GM23338 (cell line): ENCODE data around the gene TMEM44. TPM values are rescaled to one million over a fixed set of nuclear protein-coding genes. Genes with fewer than 3 reads are reported as not detected.
"Not testable (repeated sequence)": the region's sequence is repeated elsewhere in the genome, so short reads cannot be mapped to it uniquely, and the experiment has no call there.

Source experiments
- ATAC-seq: fragments of 200-7000 bp; cut with Tn5 transposase; 3 replicates; pipeline ENCODE4 v1.9.1; 2020
- DNase-seq: peaks from one replicate; pipeline ENCODE4 v3.0.0-alpha.2; 2015; ENCODE audit warnings: low spot score
- H2AFZ ChIP-seq: fragments of 200-600 bp; sonication (generic); 2 replicates; pipeline ENCODE4 v1.8.0; 2016; ENCODE audit warnings: antibody characterized with exemption, mild to moderate bottlenecking, moderate library complexity
- H3F3A ChIP-seq: fragments of 200-600 bp; sonication (generic); replicated peaks from 2 replicates; pipeline ENCODE4 v1.8.0; 2017; ENCODE audit warnings: antibody characterized with exemption, mixed run types, low read depth
- H3K27ac ChIP-seq: fragments of 200-600 bp; sonication (generic); 2 replicates; pipeline ENCODE4 v1.6.1; 2016; ENCODE audit warnings: low read depth
- H3K27me3 ChIP-seq: fragments of 200-600 bp; sonication (generic); 2 replicates; pipeline ENCODE4 v1.8.0; 2016; ENCODE audit warnings: mild to moderate bottlenecking, mixed run types, moderate library complexity; ENCODE audit not compliant: insufficient read depth
- H3K36me3 ChIP-seq: fragments of 200-600 bp; sonication (generic); 2 replicates; pipeline ENCODE4 v1.8.0; 2016; ENCODE audit warnings: mild to moderate bottlenecking; ENCODE audit not compliant: insufficient read depth
- H3K4me1 ChIP-seq: fragments of 200-600 bp; sonication (generic); 2 replicates; pipeline ENCODE4 v1.8.0; 2016; ENCODE audit warnings: mild to moderate bottlenecking, moderate library complexity; ENCODE audit not compliant: insufficient read depth
- H3K4me2 ChIP-seq: fragments of 200-600 bp; sonication (generic); 2 replicates; pipeline ENCODE4 v1.7.1; 2017; ENCODE audit warnings: mixed run types
- H3K4me3 ChIP-seq: fragments of 200-600 bp; sonication (generic); 2 replicates; pipeline ENCODE4 v1.6.1; 2016; ENCODE audit warnings: mixed run types
- H3K79me2 ChIP-seq: fragments of 200-600 bp; sonication (generic); replicated peaks from 2 replicates; pipeline ENCODE4 v1.8.0; 2017; ENCODE audit warnings: mild to moderate bottlenecking; ENCODE audit not compliant: insufficient read depth
- H3K9me2 ChIP-seq: fragments of 200-600 bp; sonication (generic); 2 replicates; pipeline ENCODE4 v1.8.0; 2017; ENCODE audit not compliant: insufficient read depth
- H4K20me1 ChIP-seq: fragments of 200-600 bp; sonication (generic); replicated peaks from 2 replicates; pipeline ENCODE4 v1.8.0; 2017; ENCODE audit warnings: mild to moderate bottlenecking; ENCODE audit not compliant: insufficient read depth
- H3K27ac Mint-ChIP-seq: 2 replicates; pipeline ENCODE4 v1.8.0; 2020; ENCODE audit warnings: inconsistent platforms, mild to moderate bottlenecking, moderate library complexity, mixed read lengths
- H3K27me3 Mint-ChIP-seq: 3 replicates; pipeline ENCODE4 v1.8.0; 2022; ENCODE audit warnings: low read depth, mild to moderate bottlenecking, moderate library complexity, mixed read lengths, inconsistent platforms; ENCODE audit not compliant: insufficient read depth, poor library complexity
- H3K36me3 Mint-ChIP-seq: 3 replicates; pipeline ENCODE4 v1.8.0; 2021; ENCODE audit warnings: low read depth, mild to moderate bottlenecking, inconsistent platforms, moderate library complexity, mixed read lengths
- H3K4me1 Mint-ChIP-seq: 3 replicates; pipeline ENCODE4 v1.8.0; 2020; ENCODE audit warnings: mild to moderate bottlenecking, inconsistent platforms, mixed read lengths
- H3K4me3 Mint-ChIP-seq: 3 replicates; pipeline ENCODE4 v1.8.0; 2021; ENCODE audit warnings: moderate library complexity, mild to moderate bottlenecking, inconsistent platforms, mixed read lengths
- H3K9me3 Mint-ChIP-seq: 3 replicates; pipeline ENCODE4 v1.8.0; 2020; ENCODE audit warnings: moderate library complexity, mild to moderate bottlenecking, inconsistent platforms, mixed read lengths
- CREB1 ChIP-seq: fragments of 250-450 bp; sonication (Bioruptor Pico); IDR thresholded peaks from 2 replicates; pipeline ENCODE4 v1.5.0; 2020; ENCODE audit warnings: low read depth, mild to moderate bottlenecking, moderate library complexity
- EZH2phosphoT487 ChIP-seq: fragments of 200-600 bp; sonication (generic); IDR thresholded peaks from one replicate; pipeline ENCODE4 v1.8.1; 2018; ENCODE audit warnings: antibody characterized with exemption; ENCODE audit not compliant: unreplicated experiment
- JUNB ChIP-seq: IDR thresholded peaks from one replicate; pipeline ENCODE4 v1.6.1; 2016; ENCODE audit warnings: antibody characterized with exemption; ENCODE audit not compliant: unreplicated experiment
- NANOG ChIP-seq: IDR thresholded peaks from 2 replicates; pipeline ENCODE4 v1.6.1; 2016; ENCODE audit warnings: antibody characterized with exemption, borderline replicate concordance
- POLR2AphosphoS5 ChIP-seq: IDR thresholded peaks from 2 replicates; pipeline ENCODE4 v1.6.1; 2016; ENCODE audit warnings: antibody characterized with exemption, low read depth
- STAT1 ChIP-seq: IDR thresholded peaks from one replicate; pipeline ENCODE4 v1.6.1; 2016; ENCODE audit warnings: antibody characterized with exemption; ENCODE audit not compliant: unreplicated experiment
- ZNF114 ChIP-seq: fragments of 250-450 bp; sonication (Bioruptor Pico); IDR thresholded peaks from 2 replicates; pipeline ENCODE4 v1.5.0; 2020; ENCODE audit warnings: mild to moderate bottlenecking, moderate library complexity
- polyA plus RNA-seq: library from polyadenylated mRNA; unstranded; fragments of >200 nt; fragmentation: Nextera tagmentation; extraction: Ambion mirVana; gene quantifications from 2 replicates; pipeline ENCODE4 v1.2.1, GENCODE V29; 2016
- total RNA-seq: library from RNA; depleted of rRNA; stranded (reverse); fragments of >200 nt; shearing (Covaris generic); gene quantifications from 2 replicates; pipeline ENCODE4 v1.2.3, GENCODE V29; 2014
- TF ChIP-seq, protein P1 (sequence below), 2 experiments: fragments of 200-600 bp in 1 of 2; sonication (generic) in 1 of 2; conservative IDR thresholded peaks; 2 replicates each; pipeline versions ENCODE4 v1.5.1 to v1.6.1; 2016 to 2017; ENCODE audit warnings: antibody characterized with exemption in 2 of 2, low read depth in 2 of 2, mild to moderate bottlenecking in 2 of 2, moderate library complexity in 1 of 2
- TF ChIP-seq, protein P2 (sequence below): IDR thresholded peaks from 2 replicates; pipeline ENCODE4 v1.6.1; 2016; ENCODE audit warnings: antibody characterized with exemption
- TF ChIP-seq, protein P3 (sequence below): IDR thresholded peaks from one replicate; pipeline ENCODE4 v1.6.1; 2018; ENCODE audit warnings: antibody characterized with exemption; ENCODE audit not compliant: unreplicated experiment

Gene TMEM44
- total and polyA plus RNA-seq, 2 experiments from 2014 or later: 10.0 to 10.5 TPM

DNA sequence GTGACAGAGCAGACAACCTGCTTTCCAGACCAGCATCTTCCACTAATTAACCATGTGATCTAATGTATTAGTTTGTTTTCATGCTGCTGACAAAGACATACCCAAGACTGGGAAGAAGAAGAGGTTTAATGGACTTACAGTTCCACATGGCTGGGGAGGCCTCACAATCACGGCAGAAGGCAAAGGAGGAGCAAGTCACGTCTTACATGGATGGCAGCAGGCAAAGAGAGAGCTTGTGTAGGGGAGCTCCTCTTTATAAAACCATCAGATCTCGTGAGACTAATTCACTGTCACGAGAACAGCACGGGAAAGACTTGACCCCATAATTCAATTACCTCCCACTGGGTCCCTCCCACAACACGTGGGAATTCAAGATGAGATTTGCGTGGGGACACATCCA, 27.9 kb downstream of the TMEM44 start:
- not testable (repeated sequence) for H3K4me3 ChIP-seq, H3K27me3 Mint-ChIP-seq, H3K27ac Mint-ChIP-seq, H4K20me1 ChIP-seq, H3K4me1 ChIP-seq, H3K9me3 Mint-ChIP-seq, H3K9me2 ChIP-seq, H3K4me2 ChIP-seq, H3K36me3 Mint-ChIP-seq, H3K79me2 ChIP-seq, DNase-seq, H3K4me3 Mint-ChIP-seq, ATAC-seq, H3F3A ChIP-seq, H3K27ac ChIP-seq, H3K4me1 Mint-ChIP-seq, H3K27me3 ChIP-seq, H2AFZ ChIP-seq, H3K36me3 ChIP-seq

DNA sequence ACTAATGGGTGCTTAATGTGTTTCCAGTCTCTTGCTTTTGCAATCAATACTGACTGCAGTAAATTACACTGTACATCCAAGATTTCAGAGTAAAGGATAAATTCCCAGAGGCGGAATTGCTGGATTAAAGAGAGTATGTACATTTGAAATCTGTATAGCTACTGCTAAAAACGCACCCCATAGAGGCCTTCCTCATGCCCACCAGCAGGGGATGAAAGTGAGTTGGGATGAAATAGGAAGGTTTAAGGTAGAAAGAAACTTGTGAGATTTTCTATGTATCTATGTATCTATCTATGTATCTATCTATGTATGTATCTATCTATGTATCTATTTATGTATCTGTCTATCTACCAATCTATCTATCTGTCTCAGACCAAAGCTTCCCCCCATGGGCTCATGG, 28.4 kb downstream of the TMEM44 start:
- Histone ChIP-seq H3F3A (no peaks in the 10 kb centered on the region), H3K9me2 (no peaks in the 10 kb centered on the region), H3K27ac (no peak overlapping the region), H3K27me3 (no peaks in the 10 kb centered on the region), H3K4me3 (no peak overlapping the region), H3K4me2 (no peak overlapping the region), H3K4me1 (no peaks in the 10 kb centered on the region), H4K20me1 (no peaks in the 10 kb centered on the region), H2AFZ (no peak overlapping the region), H3K79me2 (no peaks in the 10 kb centered on the region), H3K36me3 (no peaks in the 10 kb centered on the region)
- Mint-ChIP-seq H3K9me3 (no peaks in the 10 kb centered on the region), H3K36me3 (peaks cover 4% of the 10 kb centered on the region; the same call in 1 of the 3 replicates), H3K4me3 (no peak overlapping the region), H3K4me1 (no peaks in the 10 kb centered on the region; the same call in 2 of the 3 replicates), H3K27ac (no peak overlapping the region), H3K27me3 (peaks cover 7% of the 10 kb centered on the region)
- TF ChIP-seq, protein P1, sequence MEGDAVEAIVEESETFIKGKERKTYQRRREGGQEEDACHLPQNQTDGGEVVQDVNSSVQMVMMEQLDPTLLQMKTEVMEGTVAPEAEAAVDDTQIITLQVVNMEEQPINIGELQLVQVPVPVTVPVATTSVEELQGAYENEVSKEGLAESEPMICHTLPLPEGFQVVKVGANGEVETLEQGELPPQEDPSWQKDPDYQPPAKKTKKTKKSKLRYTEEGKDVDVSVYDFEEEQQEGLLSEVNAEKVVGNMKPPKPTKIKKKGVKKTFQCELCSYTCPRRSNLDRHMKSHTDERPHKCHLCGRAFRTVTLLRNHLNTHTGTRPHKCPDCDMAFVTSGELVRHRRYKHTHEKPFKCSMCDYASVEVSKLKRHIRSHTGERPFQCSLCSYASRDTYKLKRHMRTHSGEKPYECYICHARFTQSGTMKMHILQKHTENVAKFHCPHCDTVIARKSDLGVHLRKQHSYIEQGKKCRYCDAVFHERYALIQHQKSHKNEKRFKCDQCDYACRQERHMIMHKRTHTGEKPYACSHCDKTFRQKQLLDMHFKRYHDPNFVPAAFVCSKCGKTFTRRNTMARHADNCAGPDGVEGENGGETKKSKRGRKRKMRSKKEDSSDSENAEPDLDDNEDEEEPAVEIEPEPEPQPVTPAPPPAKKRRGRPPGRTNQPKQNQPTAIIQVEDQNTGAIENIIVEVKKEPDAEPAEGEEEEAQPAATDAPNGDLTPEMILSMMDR (conservative IDR thresholded peaks at IDR 0.05; ENCODE audit: low read depth in 2 of 2): peak; percentile 46 to 59
- TF ChIP-seq, protein P2, sequence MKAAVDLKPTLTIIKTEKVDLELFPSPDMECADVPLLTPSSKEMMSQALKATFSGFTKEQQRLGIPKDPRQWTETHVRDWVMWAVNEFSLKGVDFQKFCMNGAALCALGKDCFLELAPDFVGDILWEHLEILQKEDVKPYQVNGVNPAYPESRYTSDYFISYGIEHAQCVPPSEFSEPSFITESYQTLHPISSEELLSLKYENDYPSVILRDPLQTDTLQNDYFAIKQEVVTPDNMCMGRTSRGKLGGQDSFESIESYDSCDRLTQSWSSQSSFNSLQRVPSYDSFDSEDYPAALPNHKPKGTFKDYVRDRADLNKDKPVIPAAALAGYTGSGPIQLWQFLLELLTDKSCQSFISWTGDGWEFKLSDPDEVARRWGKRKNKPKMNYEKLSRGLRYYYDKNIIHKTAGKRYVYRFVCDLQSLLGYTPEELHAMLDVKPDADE: no peak
- DNase-seq (no peak), ATAC-seq (peak; percentile 28; the same call in 2 of the 3 replicates)

DNA sequence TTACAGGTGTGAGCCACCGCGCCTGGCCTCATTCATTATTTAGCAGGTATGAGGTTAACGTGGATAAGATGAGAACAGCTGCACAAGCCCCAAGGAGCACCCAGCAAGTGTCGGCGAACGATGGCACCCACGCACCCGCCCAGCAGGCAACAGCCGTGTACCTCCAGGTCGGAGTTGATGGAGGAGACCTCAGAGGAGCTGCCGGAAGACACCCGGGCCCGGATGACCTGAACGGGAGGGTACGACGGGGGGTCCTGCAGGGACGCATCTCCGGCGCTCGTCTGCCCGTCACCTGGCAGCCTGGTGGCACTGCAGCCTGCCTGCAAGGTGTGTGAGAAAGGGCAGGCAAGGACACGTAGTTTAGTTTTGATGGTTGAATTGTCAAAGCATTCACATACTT, 29.1 kb downstream of the TMEM44 start:
- Histone ChIP-seq H3K4me2 (no peak overlapping the region), H3K79me2 (no peaks in the 10 kb centered on the region), H3F3A (no peaks in the 10 kb centered on the region), H3K4me1 (no peaks in the 10 kb centered on the region), H3K27me3 (no peaks in the 10 kb centered on the region), H4K20me1 (no peaks in the 10 kb centered on the region), H2AFZ (no peak overlapping the region), H3K36me3 (no peaks in the 10 kb centered on the region), H3K9me2 (no peaks in the 10 kb centered on the region), H3K27ac (no peak overlapping the region), H3K4me3 (no peak overlapping the region)
- no peak for DNase-seq
- Mint-ChIP-seq H3K4me3 (no peak overlapping the region), H3K4me1 (no peaks in the 10 kb centered on the region; the same call in 2 of the 3 replicates), H3K27me3 (peaks cover 5% of the 10 kb centered on the region), H3K36me3 (peaks cover 4% of the 10 kb centered on the region; the same call in 1 of the 3 replicates), H3K9me3 (no peaks in the 10 kb centered on the region), H3K27ac (no peak overlapping the region)
- no peak for ATAC-seq
- no peak for TF ChIP-seq CREB1 (CRISPR knock-in tag)
- TF ChIP-seq EZH2phosphoT487: no peak
- no peak for TF ChIP-seq ZNF114 (CRISPR knock-in tag)
- no peak for TF ChIP-seq POLR2AphosphoS5
- TF ChIP-seq, protein P2: no peak
- TF ChIP-seq JUNB: no peak
- no peak for TF ChIP-seq STAT1
- no peak for TF ChIP-seq NANOG
- TF ChIP-seq, protein P3, sequence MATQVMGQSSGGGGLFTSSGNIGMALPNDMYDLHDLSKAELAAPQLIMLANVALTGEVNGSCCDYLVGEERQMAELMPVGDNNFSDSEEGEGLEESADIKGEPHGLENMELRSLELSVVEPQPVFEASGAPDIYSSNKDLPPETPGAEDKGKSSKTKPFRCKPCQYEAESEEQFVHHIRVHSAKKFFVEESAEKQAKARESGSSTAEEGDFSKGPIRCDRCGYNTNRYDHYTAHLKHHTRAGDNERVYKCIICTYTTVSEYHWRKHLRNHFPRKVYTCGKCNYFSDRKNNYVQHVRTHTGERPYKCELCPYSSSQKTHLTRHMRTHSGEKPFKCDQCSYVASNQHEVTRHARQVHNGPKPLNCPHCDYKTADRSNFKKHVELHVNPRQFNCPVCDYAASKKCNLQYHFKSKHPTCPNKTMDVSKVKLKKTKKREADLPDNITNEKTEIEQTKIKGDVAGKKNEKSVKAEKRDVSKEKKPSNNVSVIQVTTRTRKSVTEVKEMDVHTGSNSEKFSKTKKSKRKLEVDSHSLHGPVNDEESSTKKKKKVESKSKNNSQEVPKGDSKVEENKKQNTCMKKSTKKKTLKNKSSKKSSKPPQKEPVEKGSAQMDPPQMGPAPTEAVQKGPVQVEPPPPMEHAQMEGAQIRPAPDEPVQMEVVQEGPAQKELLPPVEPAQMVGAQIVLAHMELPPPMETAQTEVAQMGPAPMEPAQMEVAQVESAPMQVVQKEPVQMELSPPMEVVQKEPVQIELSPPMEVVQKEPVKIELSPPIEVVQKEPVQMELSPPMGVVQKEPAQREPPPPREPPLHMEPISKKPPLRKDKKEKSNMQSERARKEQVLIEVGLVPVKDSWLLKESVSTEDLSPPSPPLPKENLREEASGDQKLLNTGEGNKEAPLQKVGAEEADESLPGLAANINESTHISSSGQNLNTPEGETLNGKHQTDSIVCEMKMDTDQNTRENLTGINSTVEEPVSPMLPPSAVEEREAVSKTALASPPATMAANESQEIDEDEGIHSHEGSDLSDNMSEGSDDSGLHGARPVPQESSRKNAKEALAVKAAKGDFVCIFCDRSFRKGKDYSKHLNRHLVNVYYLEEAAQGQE: no peak
- TF ChIP-seq, protein P1 (conservative IDR thresholded peaks at IDR 0.05; ENCODE audit: low read depth in 2 of 2): no peak
